ENCODE data around the gene EFCAB5.

- no peak for TF ChIP-seq POLR2A (IDR thresholded peaks at IDR 0.05; ENCODE audit: low read length)
- TF ChIP-seq GATA1 (IDR thresholded peaks at IDR 0.05; ENCODE audit: low read depth, low read length): no peak
Observed at GRCh38 chr17:30137158-30137557, 195.7 kb downstream of the EFCAB5 start.

Data from erythroblast (primary cell).